Upper lobe of left lung (tissue), 4 donors: ENCODE results near the gene SYNJ2.

Experiments used
- EP300 ChIP-seq, 4 donors: sonication (generic); formaldehyde crosslinking; IDR thresholded peaks; one replicate each; pipeline ENCODE4 v1.5.1; 2017; ENCODE audit warnings: antibody characterized with exemption in 4 of 4, control low read depth in 2 of 4
- POLR2A ChIP-seq, 4 donors: fragments of 450-650 bp; IDR thresholded peaks; one replicate each; pipeline ENCODE4 v1.5.1; 2016 to 2017; ENCODE audit warnings: antibody characterized with exemption in 4 of 4, mild to moderate bottlenecking in 2 of 4
- POLR2AphosphoS5 ChIP-seq, 2 donors: sonication (generic); formaldehyde crosslinking; IDR thresholded peaks; one replicate each; pipeline ENCODE4 v1.5.1; 2017; ENCODE audit warnings: antibody characterized with exemption in 2 of 2
- TF ChIP-seq, protein P1 (sequence below), 6 experiments: fragments of 450-650 bp in 4 of 6; fragments of 200-600 bp in 2 of 6; sonication (generic) in 2 of 6; IDR thresholded peaks; one replicate each; pipeline ENCODE4 v1.5.1; 2016 to 2019; ENCODE audit warnings: antibody characterized with exemption in 6 of 6

- TF ChIP-seq, protein P1, sequence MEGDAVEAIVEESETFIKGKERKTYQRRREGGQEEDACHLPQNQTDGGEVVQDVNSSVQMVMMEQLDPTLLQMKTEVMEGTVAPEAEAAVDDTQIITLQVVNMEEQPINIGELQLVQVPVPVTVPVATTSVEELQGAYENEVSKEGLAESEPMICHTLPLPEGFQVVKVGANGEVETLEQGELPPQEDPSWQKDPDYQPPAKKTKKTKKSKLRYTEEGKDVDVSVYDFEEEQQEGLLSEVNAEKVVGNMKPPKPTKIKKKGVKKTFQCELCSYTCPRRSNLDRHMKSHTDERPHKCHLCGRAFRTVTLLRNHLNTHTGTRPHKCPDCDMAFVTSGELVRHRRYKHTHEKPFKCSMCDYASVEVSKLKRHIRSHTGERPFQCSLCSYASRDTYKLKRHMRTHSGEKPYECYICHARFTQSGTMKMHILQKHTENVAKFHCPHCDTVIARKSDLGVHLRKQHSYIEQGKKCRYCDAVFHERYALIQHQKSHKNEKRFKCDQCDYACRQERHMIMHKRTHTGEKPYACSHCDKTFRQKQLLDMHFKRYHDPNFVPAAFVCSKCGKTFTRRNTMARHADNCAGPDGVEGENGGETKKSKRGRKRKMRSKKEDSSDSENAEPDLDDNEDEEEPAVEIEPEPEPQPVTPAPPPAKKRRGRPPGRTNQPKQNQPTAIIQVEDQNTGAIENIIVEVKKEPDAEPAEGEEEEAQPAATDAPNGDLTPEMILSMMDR (IDR thresholded peaks at IDR 0.05), result no peak
- TF ChIP-seq POLR2AphosphoS5 (IDR thresholded peaks at IDR 0.05), result no peak
- TF ChIP-seq EP300 (IDR thresholded peaks at IDR 0.05), result no peak
- no peak for TF ChIP-seq POLR2A (IDR thresholded peaks at IDR 0.05)
These were observed 61.3 kb downstream of the SYNJ2 start for GRCh38 chr6:158043008-158043407.
